Loucy (cell line): ENCODE data around the gene ENTPD8.

Source experiments
- H2AFZ ChIP-seq: fragments of 200-600 bp; sonication (generic); 2 replicates; pipeline ENCODE4 v1.6.0; 2016; ENCODE audit warnings: antibody characterized with exemption, mild to moderate bottlenecking, low read length, moderate library complexity
- H3F3A ChIP-seq: fragments of 200-600 bp; 2 replicates; pipeline ENCODE4 v1.6.0; 2016; ENCODE audit warnings: antibody characterized with exemption, low read depth, mild to moderate bottlenecking
- H3K27me3 ChIP-seq: fragments of 200-600 bp; sonication (generic); 2 replicates; pipeline ENCODE4 v1.6.1; 2014; ENCODE audit warnings: low read length, mild to moderate bottlenecking; ENCODE audit not compliant: insufficient read depth, poor library complexity, severe bottlenecking
- H3K36me3 ChIP-seq: fragments of 200-600 bp; sonication (generic); 2 replicates; pipeline ENCODE4 v1.6.1; 2016; ENCODE audit warnings: low read length; ENCODE audit not compliant: insufficient read depth
- H3K4me1 ChIP-seq: fragments of 200-600 bp; sonication (generic); 2 replicates; pipeline ENCODE4 v1.5.1; 2014; ENCODE audit warnings: low read length, mild to moderate bottlenecking; ENCODE audit not compliant: insufficient read depth, poor library complexity, severe bottlenecking
- H3K4me2 ChIP-seq: fragments of 200-600 bp; sonication (generic); 2 replicates; pipeline ENCODE4 v1.6.0; 2014; ENCODE audit warnings: antibody characterized with exemption, low read length, low read depth, mild to moderate bottlenecking; ENCODE audit not compliant: poor library complexity, severe bottlenecking
- H3K4me3 ChIP-seq: fragments of 200-600 bp; sonication (generic); 2 replicates; pipeline ENCODE4 v1.5.1; 2014; ENCODE audit warnings: low read length, mild to moderate bottlenecking, mixed read lengths; ENCODE audit not compliant: poor library complexity, severe bottlenecking
- H3K79me2 ChIP-seq: fragments of 200-600 bp; sonication (generic); 2 replicates; pipeline ENCODE4 v1.6.1; 2014; ENCODE audit warnings: low read length; ENCODE audit not compliant: insufficient read depth
- H3K9ac ChIP-seq: fragments of 200-600 bp; sonication (generic); 2 replicates; pipeline ENCODE4 v1.6.0; 2014; ENCODE audit warnings: mild to moderate bottlenecking, low read depth, low read length, moderate library complexity; ENCODE audit not compliant: poor library complexity, severe bottlenecking
- H3K9me2 ChIP-seq: fragments of 200-600 bp; sonication (generic); replicated peaks from 2 replicates; pipeline ENCODE4 v1.6.1; 2016; ENCODE audit warnings: low read depth, low read length, mixed read lengths
- H3K9me3 ChIP-seq: fragments of 200-600 bp; sonication (generic); 2 replicates; pipeline ENCODE4 v1.6.1; 2014; ENCODE audit warnings: mild to moderate bottlenecking, antibody characterized with exemption, low read length, low read depth; ENCODE audit not compliant: insufficient read depth
- H4K20me1 ChIP-seq: fragments of 200-600 bp; sonication (generic); 2 replicates; pipeline ENCODE4 v1.6.0; 2014; ENCODE audit warnings: antibody characterized with exemption, low read length, mild to moderate bottlenecking; ENCODE audit not compliant: insufficient read depth, poor library complexity, severe bottlenecking
- EZH2phosphoT487 ChIP-seq: fragments of 200-600 bp; IDR thresholded peaks from 2 replicates; pipeline ENCODE4 v1.6.1; 2018; ENCODE audit warnings: antibody characterized with exemption, mild to moderate bottlenecking, moderate library complexity, borderline replicate concordance
- TF ChIP-seq, protein P1 (sequence below): fragments of 200-600 bp; sonication (generic); conservative IDR thresholded peaks from 2 replicates; pipeline ENCODE4 v1.5.1; 2014; ENCODE audit warnings: mild to moderate bottlenecking, antibody characterized with exemption, low read length

Gene ENTPD8, protein sequence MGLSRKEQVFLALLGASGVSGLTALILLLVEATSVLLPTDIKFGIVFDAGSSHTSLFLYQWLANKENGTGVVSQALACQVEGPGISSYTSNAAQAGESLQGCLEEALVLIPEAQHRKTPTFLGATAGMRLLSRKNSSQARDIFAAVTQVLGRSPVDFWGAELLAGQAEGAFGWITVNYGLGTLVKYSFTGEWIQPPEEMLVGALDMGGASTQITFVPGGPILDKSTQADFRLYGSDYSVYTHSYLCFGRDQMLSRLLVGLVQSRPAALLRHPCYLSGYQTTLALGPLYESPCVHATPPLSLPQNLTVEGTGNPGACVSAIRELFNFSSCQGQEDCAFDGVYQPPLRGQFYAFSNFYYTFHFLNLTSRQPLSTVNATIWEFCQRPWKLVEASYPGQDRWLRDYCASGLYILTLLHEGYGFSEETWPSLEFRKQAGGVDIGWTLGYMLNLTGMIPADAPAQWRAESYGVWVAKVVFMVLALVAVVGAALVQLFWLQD

DNA sequence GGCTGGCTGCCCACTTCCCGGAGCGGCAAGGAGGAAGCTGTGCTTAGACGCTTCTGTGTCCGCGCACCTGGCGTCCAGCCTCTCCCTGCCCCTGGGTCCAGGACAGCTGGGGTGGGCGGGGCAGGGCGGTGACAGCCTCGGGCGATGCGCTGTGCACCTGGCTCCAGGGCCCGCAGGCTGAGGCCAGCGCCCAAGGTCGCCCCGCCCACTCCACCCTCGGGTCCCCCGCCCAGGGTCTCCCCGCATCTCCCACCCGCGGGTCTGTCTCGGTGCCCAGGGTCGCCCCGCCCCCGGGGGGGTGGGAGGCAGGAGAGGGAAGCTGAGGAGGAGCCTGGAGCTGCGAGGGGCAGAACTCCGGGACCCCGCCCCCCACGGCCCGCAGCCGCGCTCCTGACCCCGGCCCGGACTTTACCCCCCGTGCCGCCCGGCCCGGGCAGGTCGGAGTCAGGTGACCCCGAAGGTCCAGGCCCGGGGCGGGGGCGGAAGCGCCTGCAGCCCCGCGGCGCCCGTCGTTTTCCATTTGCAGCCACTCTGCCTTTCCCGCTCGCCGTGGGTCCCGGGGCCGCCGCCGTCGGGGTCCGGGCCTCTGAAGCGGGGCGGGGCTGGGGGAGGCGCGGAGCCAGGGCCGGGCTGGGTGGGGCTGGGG lies at the start of gene ENTPD8:
Gene ENTPD8 (minus strand): TSS at position 69 of the 646 bp plus-strand sequence. CDS start 3,072 bp downstream, outside the sequence.
- H3K79me2 ChIP-seq = no peaks in the 10 kb centered on the region
- H3K4me1 ChIP-seq = peaks cover 6% of the 10 kb centered on the region
- no peak within 1 kb of the TSS for H3K9ac ChIP-seq
- H2AFZ ChIP-seq = no peak within 1 kb of the TSS
- no peak for TF ChIP-seq EZH2phosphoT487
- TF ChIP-seq, protein P1, sequence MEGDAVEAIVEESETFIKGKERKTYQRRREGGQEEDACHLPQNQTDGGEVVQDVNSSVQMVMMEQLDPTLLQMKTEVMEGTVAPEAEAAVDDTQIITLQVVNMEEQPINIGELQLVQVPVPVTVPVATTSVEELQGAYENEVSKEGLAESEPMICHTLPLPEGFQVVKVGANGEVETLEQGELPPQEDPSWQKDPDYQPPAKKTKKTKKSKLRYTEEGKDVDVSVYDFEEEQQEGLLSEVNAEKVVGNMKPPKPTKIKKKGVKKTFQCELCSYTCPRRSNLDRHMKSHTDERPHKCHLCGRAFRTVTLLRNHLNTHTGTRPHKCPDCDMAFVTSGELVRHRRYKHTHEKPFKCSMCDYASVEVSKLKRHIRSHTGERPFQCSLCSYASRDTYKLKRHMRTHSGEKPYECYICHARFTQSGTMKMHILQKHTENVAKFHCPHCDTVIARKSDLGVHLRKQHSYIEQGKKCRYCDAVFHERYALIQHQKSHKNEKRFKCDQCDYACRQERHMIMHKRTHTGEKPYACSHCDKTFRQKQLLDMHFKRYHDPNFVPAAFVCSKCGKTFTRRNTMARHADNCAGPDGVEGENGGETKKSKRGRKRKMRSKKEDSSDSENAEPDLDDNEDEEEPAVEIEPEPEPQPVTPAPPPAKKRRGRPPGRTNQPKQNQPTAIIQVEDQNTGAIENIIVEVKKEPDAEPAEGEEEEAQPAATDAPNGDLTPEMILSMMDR = no peak
- H3K36me3 ChIP-seq = no peaks in the 10 kb centered on the region
- H3K9me3 ChIP-seq = no peaks in the 10 kb centered on the region; the same call in 1 of the 2 replicates
- H4K20me1 ChIP-seq = no peaks in the 10 kb centered on the region
- no peak within 1 kb of the TSS for H3K4me2 ChIP-seq
- H3K27me3 ChIP-seq = no peaks in the 10 kb centered on the region
- no peak within 1 kb of the TSS for H3K4me3 ChIP-seq
- no peaks in the 10 kb centered on the region for H3F3A ChIP-seq
- no peaks in the 10 kb centered on the region for H3K9me2 ChIP-seq

DNA sequence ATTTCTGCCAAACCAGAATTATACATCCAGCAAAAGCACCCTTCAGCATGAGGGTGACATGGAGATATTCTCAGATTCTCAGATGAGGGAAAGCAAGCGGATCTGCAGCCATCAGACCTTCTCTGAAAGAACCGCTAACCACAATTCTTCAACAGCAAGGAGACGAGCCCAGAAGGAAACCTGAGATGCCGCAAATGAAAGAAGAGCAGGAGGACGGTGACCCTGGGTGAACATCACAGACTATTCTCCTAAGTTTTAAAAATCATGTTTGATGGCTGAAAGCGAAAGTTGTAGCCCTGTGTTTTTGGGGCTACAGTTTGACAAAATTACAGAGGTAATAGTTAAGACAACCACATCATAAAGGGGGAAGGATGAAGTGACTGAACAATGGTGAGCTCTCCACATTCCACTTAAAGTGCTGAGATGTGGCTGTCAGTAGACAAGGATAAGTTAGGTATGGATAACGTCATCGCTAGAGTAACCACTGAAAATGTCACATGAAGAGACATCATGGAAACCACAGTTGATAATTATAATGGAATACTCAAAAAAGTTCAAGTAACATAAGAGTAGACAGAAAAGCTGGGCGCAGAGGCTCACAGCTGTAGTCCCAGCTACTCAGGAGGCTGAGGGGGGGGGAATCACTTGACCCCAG lies 49.5 kb upstream of the ENTPD8 start:
- H4K20me1 ChIP-seq = no peaks in the 10 kb centered on the region
- no peak overlapping the region for H2AFZ ChIP-seq
- no peaks in the 10 kb centered on the region for H3K4me1 ChIP-seq
- H3F3A ChIP-seq = no peaks in the 10 kb centered on the region
- H3K4me2 ChIP-seq = no peak overlapping the region
- H3K27me3 ChIP-seq = no peaks in the 10 kb centered on the region
- H3K9ac ChIP-seq = no peak overlapping the region
- no peak overlapping the region for H3K4me3 ChIP-seq
- H3K9me3 ChIP-seq = no peaks in the 10 kb centered on the region
- H3K36me3 ChIP-seq = no peaks in the 10 kb centered on the region
- TF ChIP-seq, protein P1 = no peak
- TF ChIP-seq EZH2phosphoT487 = no peak
- H3K79me2 ChIP-seq = no peaks in the 10 kb centered on the region
- H3K9me2 ChIP-seq = no peaks in the 10 kb centered on the region

DNA sequence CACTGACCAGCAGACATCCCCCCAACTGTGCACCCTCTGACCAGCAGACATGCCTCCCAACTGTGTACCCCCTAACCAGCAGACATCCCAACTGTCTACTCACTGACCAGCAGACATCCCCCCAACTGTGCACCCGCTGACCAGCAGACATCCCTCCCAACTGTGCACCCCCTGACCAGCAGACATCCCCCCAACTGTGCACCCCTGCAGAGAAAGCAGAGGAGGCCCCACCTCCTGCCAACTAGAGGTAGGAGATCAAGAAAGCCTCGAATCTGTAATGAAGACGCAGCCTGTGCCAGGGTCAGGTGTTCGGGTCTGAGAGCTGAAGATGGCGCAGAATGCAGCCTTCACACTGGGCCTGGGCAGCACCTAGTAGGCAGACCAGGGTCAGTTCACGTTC lies 47.7 kb upstream of the ENTPD8 start:
- no peaks in the 10 kb centered on the region for H3K27me3 ChIP-seq
- H3F3A ChIP-seq = no peaks in the 10 kb centered on the region
- no peaks in the 10 kb centered on the region for H3K9me3 ChIP-seq
- no peaks in the 10 kb centered on the region for H3K36me3 ChIP-seq
- no peak overlapping the region for H3K4me2 ChIP-seq
- H3K4me3 ChIP-seq = no peak overlapping the region
- H2AFZ ChIP-seq = no peak overlapping the region
- no peaks in the 10 kb centered on the region for H3K4me1 ChIP-seq
- H3K79me2 ChIP-seq = no peaks in the 10 kb centered on the region
- no peak overlapping the region for H3K9ac ChIP-seq
- TF ChIP-seq EZH2phosphoT487 = no peak
- TF ChIP-seq, protein P1 = no peak
- no peaks in the 10 kb centered on the region for H3K9me2 ChIP-seq
- H4K20me1 ChIP-seq = no peaks in the 10 kb centered on the region
